Measurements from ENCODE around the gene CNGB1.

DNA sequence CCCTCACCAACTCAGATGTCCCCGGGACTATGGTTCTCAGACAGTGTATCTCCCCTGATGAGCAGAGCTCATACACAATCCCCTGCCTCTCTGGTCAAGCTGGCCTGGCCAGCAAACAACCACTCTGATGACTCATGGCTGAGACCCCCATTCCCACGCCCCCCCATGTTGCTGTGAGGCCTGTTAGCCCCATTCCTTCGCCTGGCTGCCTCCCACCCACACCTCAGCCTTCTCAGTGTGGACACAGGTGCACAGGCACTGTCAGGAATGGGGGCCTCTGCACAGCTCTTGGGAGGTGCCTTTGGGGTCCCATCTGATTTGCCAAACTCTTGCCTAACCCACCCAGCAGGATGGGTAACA is 80.2 kb downstream of the CNGB1 start:
- TF ChIP-seq EP300 (IDR thresholded peaks at IDR 0.05; ENCODE audit: low read depth) = no peak
- TF ChIP-seq, protein P1, sequence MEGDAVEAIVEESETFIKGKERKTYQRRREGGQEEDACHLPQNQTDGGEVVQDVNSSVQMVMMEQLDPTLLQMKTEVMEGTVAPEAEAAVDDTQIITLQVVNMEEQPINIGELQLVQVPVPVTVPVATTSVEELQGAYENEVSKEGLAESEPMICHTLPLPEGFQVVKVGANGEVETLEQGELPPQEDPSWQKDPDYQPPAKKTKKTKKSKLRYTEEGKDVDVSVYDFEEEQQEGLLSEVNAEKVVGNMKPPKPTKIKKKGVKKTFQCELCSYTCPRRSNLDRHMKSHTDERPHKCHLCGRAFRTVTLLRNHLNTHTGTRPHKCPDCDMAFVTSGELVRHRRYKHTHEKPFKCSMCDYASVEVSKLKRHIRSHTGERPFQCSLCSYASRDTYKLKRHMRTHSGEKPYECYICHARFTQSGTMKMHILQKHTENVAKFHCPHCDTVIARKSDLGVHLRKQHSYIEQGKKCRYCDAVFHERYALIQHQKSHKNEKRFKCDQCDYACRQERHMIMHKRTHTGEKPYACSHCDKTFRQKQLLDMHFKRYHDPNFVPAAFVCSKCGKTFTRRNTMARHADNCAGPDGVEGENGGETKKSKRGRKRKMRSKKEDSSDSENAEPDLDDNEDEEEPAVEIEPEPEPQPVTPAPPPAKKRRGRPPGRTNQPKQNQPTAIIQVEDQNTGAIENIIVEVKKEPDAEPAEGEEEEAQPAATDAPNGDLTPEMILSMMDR (IDR thresholded peaks at IDR 0.05) = no peak
- no peak for TF ChIP-seq POLR2AphosphoS5 (IDR thresholded peaks at IDR 0.05)
